DMS153 (cell line): ENCODE data around the gene SMARCB1.

ENCODE experiments used
- DNase-seq: peaks from one replicate; lab custom pipeline; 2025; lab: John Stamatoyannopoulos, UW

The SMARCB1 gene

GRCh38 chr22:23831781-23832180 lies 45.0 kb downstream of the SMARCB1 start:
- no peak for DNase-seq

- DNase-seq = no peak
These were observed 45.7 kb downstream of the SMARCB1 start for GRCh38 chr22:23832226-23833016.

DNA sequence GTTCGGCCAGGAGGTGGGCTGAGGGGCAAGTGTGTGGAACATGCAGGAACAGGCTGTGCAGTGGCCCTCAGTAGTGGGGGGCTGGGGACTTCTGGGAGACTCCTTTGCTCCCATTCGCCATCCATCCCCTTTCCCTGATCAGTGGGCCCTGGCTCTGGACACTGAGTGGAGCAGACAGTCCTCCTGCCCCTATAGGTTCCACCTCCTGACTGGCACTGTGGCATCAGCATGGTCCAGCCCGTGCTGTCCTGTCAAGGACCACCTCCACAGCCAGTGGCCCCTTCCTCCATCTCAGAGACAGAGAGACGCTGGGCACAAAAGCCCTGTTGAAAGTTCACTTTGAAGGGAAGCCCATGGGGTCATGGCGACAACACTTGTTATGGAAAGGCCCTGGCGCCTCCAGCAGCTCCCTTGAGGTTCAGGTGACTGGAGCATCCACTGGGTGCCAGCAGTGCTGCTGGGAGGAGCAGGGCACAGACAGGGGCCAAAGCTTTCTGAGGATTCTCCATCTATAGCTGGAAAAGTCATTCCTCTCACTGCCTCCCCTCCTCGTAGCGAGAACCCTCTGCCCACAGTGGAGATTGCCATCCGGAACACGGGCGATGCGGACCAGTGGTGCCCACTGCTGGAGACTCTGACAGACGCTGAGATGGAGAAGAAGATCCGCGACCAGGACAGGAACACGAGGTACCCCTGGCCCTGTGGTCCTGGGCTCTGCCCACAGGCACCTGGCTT lies 46.4 kb downstream of the SMARCB1 start:
- no peak for DNase-seq

- DNase-seq = no peak
These were observed 47.1 kb downstream of the SMARCB1 start for GRCh38 chr22:23833911-23834317.

DNA sequence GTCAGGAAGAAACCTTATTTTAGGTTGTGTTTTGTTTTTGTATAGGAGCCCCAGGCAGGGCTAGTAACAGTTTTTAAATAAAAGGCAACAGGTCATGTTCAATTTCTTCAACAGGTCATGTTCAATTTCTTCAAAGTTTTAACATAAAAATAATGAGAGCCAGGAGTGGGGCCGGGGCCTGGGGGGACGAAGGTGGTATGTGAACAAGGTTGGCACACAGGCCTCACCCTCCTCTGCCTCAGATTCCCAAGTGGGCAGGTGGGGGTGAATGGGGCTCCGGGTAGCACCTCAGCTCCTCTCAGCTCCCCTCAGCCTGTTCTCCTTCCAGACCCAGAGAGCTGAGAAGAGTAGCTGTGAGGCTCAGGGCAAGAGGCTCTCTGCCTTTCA lies 47.6 kb downstream of the SMARCB1 start:
- no peak for DNase-seq

- DNase-seq = no peak
These were observed 48.2 kb downstream of the SMARCB1 start for GRCh38 chr22:23834793-23835483.

- no peak for DNase-seq
These were observed 48.8 kb downstream of the SMARCB1 start for GRCh38 chr22:23835484-23836144.

GRCh38 chr22:23836281-23836680 lies 49.5 kb downstream of the SMARCB1 start:
- DNase-seq = no peak

- no peak for DNase-seq
These were observed 50.1 kb downstream of the SMARCB1 start for GRCh38 chr22:23836692-23837495.

DNA sequence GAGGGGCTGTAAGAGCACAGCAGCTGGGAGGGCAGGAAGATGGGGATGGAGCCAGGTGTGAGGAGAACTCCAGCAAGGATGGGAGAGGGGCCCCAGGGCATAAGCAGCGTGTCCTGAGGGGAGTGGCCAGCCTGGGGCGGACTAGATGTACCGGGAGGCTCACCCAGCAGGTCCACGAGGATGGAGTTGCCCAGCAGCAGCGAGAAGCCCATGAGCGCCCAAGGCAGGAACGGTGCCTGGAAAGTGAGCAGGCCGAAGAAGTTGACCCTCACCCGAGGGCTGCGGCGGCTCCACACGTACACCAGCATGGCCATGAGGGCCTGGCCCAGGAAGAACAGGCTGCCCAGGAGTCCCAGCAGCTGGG lies 50.7 kb downstream of the SMARCB1 start:
- no peak for DNase-seq

DNA sequence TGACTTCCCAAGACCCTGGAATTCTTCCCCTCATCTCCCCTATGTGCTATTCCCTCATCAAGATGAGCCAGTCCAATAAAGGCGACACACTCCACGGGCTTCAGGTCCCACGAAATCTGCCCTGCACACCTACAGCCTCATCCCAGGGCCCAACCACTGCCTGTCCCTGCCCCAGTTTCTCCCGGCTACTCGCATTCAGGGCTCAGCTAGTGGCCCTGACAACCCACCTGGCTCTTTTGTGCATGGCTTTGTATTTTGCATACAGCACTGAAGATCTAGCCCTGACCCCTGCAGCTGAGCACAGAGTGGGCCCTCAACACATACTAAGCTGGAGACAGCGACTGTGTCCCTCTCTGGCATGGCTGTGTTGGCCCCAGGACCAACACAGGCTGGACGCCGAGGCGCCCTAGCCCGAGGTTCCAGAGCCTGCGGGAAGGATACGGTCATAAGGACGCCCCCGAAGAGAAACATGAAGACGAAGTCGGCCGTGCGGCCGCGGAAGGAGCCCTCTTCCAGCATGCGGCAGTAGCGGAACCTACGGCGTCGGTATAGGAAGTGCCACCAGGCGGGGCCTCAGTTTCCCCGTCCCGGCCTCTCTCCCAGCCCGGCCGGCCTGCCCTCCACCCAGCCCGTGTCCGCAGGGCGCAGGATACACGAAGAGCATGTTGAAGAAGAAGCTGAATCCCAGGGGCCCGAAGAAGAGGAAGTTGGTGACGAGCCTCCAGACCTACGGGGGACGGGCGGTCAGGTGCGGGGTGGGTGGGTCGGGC lies 51.3 kb downstream of the SMARCB1 start:
- no peak for DNase-seq

DNA sequence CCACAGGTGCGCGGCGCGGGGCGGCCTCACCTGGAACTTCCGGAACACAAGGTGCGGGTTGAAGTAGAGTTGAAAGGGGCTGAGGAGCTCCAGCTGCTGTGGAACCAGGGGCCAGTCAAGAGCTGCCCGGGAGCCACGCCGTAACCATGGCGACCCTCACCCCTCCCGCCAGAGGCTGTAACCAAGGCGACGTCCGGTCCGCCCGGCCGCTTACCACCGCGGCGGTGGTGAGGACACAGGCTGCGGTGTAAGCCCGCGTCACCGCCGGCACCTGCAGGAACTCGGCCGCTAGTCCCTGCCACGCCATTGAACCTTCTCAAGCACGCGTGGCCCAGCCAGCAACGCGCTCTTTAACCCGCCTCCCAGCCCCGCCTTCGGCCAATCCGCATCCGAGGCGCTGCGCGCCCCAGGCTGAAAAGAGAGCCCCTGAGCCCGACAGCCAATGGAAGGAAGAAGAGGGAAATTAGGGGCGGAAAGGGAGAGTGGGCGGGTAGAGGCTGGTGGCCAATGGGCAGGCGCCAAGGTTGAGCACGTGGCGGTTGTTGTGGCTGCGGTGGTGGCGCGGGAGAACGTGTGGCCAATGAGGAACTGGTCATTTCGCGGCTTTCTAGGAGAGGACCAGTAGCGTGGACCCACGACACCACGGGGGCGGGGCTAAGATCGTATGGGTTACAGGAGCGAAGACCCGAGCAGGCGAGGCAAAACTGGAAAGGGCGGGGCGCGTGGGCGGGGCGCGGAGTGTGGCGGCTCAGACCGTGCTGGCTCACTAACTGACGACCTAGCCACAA lies 52.1 kb downstream of the SMARCB1 start, which contains the start of gene DERL3:
Gene DERL3 (minus strand): TSS at position 326 of the 788 bp plus-strand sequence. CDS start 19 bp downstream, at position 307.
- DNase-seq = peak; percentile 99

GRCh38 chr22:23840026-23840425 lies 53.3 kb downstream of the SMARCB1 start:
- DNase-seq = no peak

DNA sequence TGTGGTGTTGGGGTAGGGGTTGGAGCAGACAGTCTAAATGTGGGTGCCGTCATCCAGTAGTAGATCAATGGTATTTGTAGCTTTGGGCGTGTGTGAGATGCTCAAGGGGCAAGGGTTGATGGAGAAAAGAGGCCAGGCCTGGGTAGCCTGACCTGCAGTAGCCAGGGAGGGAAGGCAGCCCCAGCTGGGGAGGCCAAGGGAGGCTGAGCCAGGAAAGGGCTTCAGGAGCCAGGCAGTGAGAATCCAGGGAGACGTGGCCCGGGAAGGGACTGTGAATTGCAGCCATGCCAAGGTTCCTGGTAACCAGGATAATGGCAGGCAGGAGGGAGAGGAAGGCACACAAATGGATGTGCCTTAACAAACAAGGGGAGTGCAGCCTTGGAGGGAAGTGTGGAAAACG lies 54.5 kb downstream of the SMARCB1 start:
- no peak for DNase-seq

- DNase-seq = no peak
These were observed 55.1 kb downstream of the SMARCB1 start for GRCh38 chr22:23841736-23842445.

- DNase-seq = no peak
These were observed 55.8 kb downstream of the SMARCB1 start for GRCh38 chr22:23842599-23842998.

- no peak for DNase-seq
These were observed 58.0 kb downstream of the SMARCB1 start for GRCh38 chr22:23844739-23845202.

GRCh38 chr22:23845265-23846080 lies 58.7 kb downstream of the SMARCB1 start:
- no peak for DNase-seq
